Keratinocyte (primary cell): ENCODE measurements around the gene CTCFL.

ENCODE experiments used
- CTCF ChIP-seq, 3 experiments: IDR thresholded peaks in 1 of 3; conservative IDR thresholded peaks in 1 of 3; optimal IDR thresholded peaks in 1 of 3; 2 replicates in 2 of 3; 3 replicates in 1 of 3; pipeline versions ENCODE3 to v1.5.1; 2011; ENCODE audit warnings: low read length in 3 of 3, mild to moderate bottlenecking in 3 of 3, moderate library complexity in 2 of 3, control low read depth in 1 of 3, inconsistent platforms in 1 of 3; ENCODE audit not compliant: insufficient read depth in 2 of 3; ENCODE audit errors: extremely low read depth in 1 of 3
- EZH2 ChIP-seq: IDR thresholded peaks from one replicate; pipeline ENCODE4 v1.6.1; 2012; ENCODE audit warnings: inconsistent platforms, mild to moderate bottlenecking, low read length, moderate library complexity

GRCh38 chr20:57475388-57476083 is 49.4 kb downstream of the CTCFL start:
- TF ChIP-seq CTCF (optimal IDR thresholded peaks at IDR 0.05 in 1 of 3, IDR thresholded peaks at IDR 0.05 in 1 of 3, conservative IDR thresholded peaks at IDR 0.05 in 1 of 3; ENCODE audit: extremely low read depth in 1 of 3, insufficient read depth in 2 of 3, low read length in 3 of 3) = no peak
- TF ChIP-seq EZH2 = no peak
